HG03045 (cell line): ENCODE results near the gene ETFA.
"Not testable (repeated sequence)": the region's sequence is repeated elsewhere in the genome, so short reads cannot be mapped to it uniquely, and the experiment has no call there.

Experiments used
- ATAC-seq: cut with Tn5 transposase; IDR thresholded peaks from one replicate; pipeline ENCODE4 v1.9.1; 2021; ENCODE audit warnings: mild to moderate bottlenecking, moderate library complexity; ENCODE audit not compliant: unreplicated experiment

The ETFA gene

DNA sequence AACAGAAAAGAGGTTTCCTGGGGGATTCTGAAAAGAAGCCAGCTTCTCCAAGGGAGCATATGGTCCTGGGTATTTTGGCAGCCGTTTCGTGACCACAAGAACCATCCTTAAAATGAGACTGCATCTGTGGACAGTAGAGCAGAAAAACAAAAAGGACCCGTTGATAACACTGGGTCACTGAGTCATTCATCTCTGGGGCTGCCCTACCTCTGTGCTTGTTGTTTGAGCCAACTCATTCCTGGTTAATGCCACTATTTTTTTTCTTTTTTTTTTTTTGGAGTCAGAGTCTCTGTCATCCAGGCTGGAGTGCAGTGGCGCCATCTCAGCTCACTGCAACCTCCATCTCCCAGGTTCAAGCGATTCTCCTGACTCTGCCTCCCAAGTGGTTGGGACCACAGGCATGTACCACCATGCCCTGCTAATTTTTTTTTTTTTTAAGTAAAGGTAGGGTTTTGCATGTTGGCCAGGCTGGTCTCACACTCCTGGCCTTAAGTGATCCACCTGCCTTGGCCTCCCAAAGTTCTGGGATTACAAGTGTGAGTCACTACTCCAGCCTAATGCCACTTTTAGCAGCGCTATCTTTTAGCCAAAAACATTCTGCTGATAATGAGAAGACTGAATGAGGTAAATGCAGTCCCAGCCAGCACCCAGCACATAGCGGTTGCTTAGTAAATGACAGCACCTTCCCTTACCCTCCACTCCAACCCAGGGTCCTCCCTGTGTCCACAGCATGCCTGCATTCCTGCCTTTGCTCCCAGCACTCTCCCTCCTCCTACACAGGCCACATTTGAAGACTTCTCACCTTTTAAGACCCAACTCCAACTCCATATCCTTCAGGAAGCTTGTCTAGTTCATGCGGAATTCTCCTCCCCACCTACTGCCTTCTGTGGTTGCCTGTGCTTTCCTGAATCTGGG is 16.2 kb upstream of the ETFA start:
- no peak for ATAC-seq

DNA sequence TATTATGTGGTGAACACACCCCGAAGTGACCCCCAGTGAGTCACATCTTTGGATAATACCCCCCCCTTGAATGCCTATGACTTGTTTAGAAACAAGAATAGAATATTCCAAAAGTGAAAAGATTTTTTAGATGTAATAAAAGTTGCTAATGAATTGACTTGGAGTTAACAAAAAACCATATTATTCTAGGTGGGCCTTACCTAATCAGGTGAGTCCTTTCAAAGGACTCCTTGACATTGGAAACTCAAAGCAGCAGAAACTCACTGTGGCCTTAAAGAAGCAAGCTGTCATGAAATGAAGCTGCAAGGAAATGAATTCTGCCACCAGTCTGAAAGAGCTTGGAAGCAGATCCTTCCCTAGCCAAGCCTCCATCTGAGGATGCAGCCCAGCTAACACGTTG is 14.4 kb upstream of the ETFA start:
- no peak for ATAC-seq

DNA sequence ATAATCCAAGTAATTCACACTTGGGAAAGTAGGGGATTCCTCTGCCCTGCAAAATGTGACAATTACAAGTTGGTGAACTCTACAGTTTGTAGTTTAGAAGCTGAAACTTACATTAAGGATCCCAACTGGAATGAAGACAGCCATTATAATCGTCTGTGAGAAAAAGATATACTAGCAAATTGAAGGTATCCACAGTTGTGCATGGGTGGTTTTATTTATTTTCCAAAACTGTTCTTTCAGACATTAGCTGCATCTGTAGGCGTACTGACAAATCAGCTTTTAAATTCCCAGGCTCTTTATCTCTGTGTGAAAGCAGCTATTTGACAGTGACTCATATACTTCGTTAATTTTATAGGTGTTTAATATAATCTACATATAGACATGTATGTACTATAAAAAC is 12.8 kb upstream of the ETFA start:
- ATAC-seq, result no peak

DNA sequence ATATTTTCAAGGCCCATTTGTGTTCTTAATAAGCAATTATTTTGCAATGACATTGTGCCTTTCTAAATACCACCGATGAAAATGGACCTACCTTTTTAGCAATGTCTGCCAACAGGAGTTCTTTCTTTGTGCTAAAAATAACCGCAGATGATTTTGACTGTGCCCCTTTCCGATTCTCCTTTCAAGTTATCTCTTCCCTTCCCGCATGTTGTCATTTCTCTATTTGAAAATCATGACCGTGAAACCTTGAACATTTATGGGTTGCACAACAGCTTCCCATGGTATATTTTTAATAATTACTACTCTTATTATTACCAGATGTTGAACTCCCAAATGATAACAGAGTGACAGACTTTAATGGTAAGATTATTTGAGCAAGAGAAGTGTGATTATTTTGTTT is 10.3 kb upstream of the ETFA start:
- ATAC-seq, result no peak

DNA sequence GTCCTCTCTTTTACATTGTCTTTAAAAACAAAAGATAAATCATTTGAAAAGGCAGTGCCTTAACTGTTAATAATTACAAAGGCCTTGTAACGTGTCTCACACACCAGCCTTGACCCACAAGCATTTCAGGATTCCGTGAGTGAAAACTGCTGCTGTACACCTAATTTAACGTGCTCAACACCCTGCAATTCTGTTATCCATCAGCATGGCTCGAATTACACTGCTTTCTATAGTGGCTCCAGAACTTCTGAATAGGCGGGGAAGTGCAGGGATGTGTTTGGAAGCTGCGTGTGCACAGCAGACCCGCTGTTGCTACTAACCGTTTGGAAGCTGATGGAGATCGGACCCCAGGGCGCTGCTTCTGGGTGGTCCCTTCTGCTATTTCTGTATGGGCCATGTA is 9.9 kb upstream of the ETFA start:
- ATAC-seq, result no peak

DNA sequence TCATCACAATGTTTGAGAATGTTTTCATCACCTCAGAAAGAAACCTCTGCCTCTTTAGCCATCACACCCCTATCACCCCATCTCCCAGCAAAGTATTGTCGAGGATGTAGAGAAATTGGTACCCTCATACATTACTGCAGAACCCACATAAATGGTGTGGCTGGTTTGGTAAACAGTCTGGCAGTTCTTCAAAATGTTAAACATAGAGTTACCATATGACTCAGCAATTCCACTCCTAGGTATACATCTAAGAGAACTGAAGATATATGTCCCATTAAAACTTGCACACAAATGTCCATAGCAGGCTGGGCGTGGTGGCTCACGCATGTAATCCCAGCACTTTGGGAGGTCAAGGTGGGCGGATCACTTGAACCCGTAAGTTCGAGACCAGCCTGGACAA is 8.7 kb upstream of the ETFA start:
- no peak for ATAC-seq

DNA sequence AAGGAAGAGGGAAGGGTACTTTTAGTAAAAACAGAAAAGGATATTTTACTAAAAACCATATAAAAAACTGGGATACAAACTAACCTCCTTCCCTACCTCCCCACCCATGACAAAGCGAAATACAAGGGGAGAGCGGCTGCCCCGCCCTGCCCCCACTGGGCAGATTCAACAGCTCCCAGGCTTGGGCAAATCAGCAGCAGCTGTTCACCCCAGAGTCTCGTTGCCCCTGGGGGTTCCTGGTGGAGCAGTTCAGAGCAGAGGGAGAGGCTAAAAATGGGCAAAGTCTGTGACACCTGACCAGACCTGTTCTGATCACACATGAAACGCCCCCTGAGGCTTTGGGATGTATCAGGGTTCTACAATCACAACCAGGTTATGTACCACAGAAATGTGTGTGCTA is 2.5 kb upstream of the ETFA start:
- ATAC-seq, result no peak

DNA sequence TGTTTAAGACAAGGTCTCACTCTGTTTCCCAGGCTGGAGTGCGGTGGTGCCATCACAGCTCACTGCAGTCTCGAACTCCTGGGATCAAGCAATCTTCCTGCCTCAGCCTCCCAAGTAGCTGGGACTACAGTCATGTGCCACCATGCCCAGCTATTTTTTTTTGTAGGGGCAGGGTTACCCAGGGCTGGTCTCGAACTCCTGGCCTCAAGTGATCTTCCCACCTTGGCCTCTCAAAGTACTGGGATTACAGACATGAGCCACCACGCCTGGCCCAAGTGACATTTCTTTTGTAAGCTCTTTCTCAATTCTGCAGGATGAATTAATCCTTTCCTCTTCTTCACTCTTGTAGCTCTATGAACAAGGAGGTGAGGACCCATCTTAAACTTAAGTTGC is 1.9 kb upstream of the ETFA start:
- ATAC-seq, result not testable (repeated sequence)

DNA sequence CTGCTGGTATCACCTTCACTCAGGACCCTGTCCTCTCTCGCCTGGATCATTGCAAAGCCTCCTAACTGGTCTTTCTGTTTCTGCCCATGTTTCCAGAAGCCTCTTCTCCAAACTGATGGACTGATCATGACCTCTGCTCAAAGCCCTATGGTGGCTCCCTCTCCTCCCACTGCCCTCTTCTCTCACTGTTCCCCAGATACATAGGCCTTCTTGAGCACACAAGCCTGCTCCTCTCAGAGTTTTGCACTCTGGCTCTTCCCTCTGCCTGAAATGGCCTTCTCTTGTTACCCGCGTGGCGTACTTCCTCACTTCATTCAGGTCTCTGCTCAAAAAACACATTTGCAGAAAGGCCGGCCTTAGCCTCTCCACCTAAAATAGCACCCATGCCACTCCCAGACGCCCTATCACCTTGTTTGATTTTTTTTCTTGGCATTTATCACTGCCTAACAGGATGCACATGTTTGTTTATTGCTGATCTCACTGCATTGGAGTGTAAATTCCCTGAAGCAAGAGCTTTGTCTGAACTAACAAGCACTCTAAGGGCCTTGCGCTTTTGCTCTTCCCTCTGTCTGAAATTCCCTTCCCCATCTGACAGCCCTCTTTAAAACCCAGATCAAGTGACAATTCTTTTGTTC is 1.4 kb upstream of the ETFA start:
- ATAC-seq, result no peak

DNA sequence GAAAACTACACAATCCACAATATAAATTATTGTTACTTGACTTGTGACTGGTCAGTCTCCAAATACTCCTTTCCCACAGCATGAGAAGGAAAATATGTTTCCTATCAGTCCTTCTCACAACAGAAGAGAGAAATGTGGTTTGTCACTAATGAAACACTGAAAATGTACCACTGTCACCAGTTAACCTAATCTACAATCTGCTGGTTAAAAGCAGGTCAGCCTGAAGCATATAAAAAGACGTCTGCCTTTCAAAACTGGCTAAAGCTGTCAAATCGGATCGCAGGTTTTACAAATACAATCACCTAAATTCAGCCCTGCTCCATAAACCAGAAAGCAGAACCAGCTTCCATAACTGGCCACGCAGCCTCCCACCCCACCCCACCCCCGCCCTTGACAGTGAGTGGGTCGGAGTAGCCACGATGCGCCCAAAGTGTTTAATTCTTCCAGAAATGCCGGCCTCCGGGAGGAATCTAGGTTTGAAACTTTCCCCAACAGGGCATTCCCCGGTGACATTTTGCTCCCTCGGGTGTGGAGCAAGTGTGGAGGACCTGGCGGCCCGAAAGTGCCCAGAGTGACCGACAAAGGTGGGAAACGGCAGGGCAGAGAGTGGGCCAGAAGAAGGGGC is 682 bp downstream of the ETFA start:
- ATAC-seq, result peak; percentile 6

DNA sequence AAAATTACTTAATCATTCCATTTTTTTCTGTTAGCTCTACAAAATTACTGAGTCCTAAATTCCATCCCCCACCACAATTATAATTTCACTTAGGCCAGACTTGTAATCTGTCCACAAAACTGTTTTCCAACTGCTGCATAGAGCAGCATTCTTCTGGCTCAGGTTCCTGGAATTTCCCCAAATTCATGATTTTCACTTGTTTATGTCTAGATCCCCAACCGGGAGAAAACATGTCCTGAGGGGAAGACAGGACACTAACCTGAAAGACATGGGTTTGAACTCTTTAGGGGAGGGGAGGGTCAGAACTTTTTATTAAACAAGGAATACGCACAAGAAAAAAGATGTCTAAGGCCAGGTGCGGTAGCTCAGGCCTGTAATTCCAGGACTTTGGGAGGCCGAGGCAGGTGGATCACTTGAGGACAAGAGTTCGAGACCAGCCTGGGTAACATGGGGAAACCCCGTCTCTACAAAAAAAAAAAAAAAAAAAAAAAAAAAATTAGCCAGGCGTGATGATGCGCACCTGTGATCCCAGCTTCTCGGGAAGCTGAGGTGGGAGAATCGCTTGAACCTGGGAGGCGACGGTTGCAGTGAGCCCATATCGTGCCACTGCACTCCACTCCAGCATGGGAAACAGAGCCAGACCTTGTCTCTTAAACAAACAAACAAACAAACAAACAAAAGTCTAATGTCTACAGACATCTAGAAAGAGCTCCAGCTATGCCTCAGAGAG is 1.5 kb downstream of the ETFA start:
- ATAC-seq, result no peak

DNA sequence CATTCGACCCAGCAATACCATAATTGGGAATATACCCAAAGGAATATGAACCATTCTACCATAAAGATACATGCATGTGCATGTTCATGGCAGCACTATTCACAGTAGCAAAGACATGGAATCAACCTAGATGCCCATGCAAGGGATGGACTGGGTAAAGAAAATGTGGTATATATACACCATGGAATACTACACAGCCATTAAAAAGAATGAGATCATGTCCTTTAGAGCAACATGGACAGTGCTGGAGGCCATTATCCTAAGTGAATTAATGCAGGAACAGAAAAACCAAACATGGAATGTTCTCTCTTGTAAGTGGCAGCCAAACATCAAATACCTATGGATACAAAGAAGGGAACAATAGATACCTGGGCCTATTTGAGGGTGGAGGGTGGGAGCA is 7.4 kb downstream of the ETFA start:
- ATAC-seq, result no peak

DNA sequence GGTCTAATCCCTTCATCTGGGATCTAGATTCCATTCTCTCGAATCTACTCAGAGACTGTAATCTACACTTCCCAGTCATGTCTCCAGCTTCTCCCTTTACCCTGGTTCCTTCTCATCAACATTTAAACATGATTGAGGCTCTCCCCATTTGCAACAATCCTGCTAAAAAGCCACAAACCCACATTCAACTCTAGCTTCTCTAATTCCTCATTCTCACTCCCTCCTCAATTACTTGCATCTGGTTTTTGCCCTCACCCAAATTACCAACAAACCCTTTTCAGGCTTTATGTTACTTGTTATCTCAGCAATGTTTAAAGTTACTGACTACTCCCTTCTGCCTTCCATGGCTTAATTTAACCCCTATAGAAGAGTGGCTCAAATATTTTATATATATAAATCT is 11.5 kb downstream of the ETFA start:
- ATAC-seq, result no peak

DNA sequence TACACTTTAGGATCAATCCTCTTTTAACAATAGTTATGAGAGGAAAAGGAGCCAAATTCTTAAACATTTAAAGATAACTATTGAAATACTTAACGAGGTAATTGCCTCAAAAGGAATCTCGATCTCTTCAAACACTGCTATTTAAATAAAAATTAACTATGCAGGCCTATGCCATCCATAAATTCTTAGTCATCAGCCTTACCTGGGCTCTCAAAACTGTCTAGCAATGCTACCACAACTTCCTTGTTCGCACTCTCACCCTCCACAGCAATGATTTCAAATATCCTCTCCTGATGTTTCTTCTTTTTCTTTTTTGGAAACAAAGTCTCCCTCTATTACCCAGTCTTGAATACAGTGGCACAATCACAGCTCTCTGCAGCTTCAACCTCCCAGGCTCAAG is 12.3 kb downstream of the ETFA start:
- no peak for ATAC-seq

DNA sequence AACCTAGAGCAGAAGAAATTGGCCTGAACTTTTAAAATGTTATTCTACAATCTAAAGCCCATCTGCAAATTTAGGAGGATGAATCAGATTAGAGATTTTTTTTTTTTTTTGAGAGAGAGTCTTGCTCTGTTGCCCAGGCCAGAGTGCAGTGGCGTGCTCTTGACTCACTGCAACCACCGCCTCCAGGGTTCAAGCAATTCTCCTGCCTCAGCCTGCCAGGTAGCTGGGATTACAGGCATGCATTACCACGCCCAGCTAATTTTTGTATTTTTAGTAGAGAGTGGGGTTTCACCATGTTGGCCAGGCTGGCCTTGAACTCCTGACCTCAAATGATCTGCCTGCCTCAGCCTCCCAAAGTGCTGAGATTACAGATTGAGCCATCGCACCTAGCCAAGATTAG is 13.3 kb downstream of the ETFA start:
- ATAC-seq, result not testable (repeated sequence)

DNA sequence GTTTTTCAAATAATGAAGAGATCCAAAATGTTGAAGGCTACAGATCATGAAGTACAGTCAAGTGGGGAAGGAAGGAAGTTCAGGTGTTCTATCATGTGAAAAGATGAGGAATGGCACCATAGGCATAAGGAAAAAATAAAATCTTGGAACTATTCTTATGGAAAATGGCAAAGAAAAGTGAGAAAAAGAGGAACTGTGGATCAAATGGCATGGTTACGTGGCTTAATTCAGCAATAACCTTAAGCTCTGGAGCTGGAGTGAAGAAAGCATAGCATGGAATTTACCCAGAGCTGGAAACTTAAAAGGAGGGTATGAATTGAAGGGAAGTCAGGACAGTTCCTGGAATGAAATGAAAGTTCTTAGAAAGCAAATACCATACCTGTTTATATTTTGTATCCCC is 14.4 kb downstream of the ETFA start:
- ATAC-seq, result no peak

DNA sequence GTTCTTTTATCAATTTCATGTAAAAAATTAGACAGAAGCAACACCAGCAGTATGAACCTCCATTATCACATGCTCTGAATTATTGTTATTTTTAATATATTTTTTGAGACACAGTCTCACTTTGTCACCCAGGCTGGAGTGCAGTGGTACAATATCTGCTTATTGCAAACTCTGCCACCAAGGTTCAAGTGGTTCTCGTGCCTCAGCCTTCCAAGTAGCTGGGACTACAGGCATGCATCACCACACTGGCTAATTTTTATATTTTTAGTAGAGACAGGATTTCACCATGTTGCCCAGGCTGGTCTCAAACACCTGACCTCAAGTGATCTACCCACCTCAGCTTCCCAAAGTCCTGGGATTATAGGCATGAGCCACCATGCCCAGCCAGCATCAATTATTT is 16.8 kb downstream of the ETFA start:
- not testable (repeated sequence) for ATAC-seq

DNA sequence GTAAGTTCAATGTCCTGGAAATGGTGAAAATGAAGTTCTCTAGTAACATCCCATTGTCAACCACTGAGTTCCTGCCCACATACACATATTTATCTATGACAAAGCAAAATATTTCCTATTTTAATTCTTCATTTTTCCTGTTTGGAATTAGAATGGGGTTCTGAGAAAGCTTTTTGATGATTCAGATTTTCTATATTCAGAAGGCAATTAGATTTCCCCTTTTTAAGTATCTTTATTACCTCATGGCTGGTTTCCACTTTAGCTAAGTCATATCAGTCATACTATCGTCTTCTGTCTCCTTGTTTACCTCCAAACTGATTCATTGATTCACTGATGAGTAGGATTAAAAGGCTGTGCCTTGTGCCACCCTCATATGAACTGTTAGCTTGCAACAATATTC is 17.9 kb downstream of the ETFA start:
- no peak for ATAC-seq

DNA sequence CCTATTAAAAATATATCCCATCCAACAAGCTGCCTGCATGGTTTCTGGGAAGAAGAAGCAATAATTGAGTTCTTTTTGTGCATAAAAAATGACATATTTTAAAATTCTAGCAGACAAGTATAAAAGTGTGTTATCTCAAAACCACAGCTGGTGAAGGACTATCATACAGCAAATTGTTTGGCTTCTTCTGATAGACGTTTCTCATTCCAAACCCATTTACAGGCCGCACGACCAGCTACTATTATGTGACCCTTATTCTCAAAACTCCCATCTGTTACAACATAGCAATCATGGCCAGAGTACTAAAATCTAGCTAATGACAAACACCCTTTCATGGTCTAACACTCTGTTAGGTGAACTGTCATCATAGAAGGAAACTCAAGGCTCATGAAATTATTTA is 21.7 kb downstream of the ETFA start:
- no peak for ATAC-seq

DNA sequence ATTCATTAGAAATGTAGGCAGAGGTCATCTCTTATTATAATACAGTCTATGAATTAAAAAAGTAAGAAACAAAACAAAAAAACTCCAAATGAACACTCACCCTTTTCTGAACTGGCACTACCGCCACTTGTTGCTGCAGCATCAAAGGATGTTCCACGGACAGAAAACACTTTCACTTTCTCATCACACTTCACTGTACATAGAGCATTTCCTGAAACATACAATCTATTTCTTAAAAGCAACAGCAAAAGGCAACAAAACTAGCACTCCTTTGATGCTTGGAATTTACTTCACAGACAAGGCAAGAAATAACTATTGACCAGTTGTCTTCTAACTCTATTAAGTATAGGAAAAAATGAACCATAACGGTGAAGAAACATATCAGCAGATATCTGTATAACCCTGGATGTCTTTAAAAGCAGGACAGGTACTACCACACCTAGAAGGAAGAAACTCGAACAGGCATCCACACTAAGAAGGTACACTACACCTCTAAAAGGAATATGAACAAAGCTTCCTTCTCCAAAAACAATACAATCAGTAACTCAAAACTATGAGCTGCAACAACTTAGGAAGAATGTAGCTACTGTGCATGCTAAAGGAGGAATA is 24.9 kb downstream of the ETFA start:
- ATAC-seq, result no peak

DNA sequence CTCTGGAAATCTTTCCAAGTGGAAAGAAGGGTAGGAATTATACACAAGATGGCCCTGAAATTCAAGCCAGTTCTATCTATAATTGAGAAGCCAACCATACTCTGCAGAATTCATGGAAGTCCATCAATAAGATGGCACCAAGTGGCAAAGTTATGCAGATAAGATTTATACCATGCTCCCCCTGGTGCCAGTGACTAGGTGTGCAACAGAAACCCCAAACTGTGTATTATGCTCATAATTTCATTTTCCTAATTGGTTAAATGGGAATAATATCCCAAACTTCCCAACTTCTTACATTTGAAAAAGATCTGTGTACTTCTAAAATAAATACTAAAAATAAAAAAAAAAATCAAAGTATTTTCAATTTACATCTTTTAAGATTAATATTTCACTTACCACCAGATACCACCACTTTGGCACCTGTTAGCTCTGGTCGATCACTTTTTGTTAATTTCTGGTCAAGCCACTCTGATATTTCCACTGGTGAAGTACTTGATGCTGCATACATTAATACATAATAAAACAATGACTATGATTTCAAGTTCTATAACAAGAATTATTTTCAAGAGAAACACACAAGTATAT is 25.9 kb downstream of the ETFA start:
- no peak for ATAC-seq
